HEK293 (cell line): ENCODE data around the gene TTC7B.

Experiments used
- CTCF ChIP-seq: fragments of 450-650 bp; formaldehyde crosslinking; IDR thresholded peaks from 2 replicates; pipeline ENCODE4 v1.5.1; 2016; ENCODE audit warnings: missing biosample characterization, missing genetic modification characterization
- HOXA7 ChIP-seq: sonication (generic); formaldehyde crosslinking; IDR thresholded peaks from 2 replicates; pipeline ENCODE4 v1.8.1; 2022; ENCODE audit warnings: missing genetic modification reagents, borderline replicate concordance
- SCRT1 ChIP-seq: fragments of 450-650 bp; formaldehyde crosslinking; IDR thresholded peaks from 2 replicates; pipeline ENCODE4 v1.5.1; 2016; ENCODE audit warnings: missing biosample characterization, missing genetic modification characterization, borderline replicate concordance
- ZBTB1 ChIP-seq: fragments of 450-650 bp; formaldehyde crosslinking; IDR thresholded peaks from 2 replicates; pipeline ENCODE4 v1.5.1; 2016; ENCODE audit warnings: missing biosample characterization, missing genetic modification characterization
- ZNF121 ChIP-seq: fragments of 450-650 bp; formaldehyde crosslinking; IDR thresholded peaks from 2 replicates; pipeline ENCODE4 v1.5.1; 2016; ENCODE audit warnings: missing biosample characterization, missing genetic modification characterization
- ZNF398 ChIP-seq: fragments of 450-650 bp; formaldehyde crosslinking; IDR thresholded peaks from 2 replicates; pipeline ENCODE4 v1.5.1; 2017; ENCODE audit warnings: missing biosample characterization, missing genetic modification characterization

- no peak for TF ChIP-seq ZNF121 (tag by site-specific recombination)
- TF ChIP-seq SCRT1 (tag by site-specific recombination) = no peak
- TF ChIP-seq ZNF398 = no peak
- TF ChIP-seq HOXA7 (CRISPR knock-in tag) = no peak
- no peak for TF ChIP-seq CTCF
- TF ChIP-seq ZBTB1 (tag by site-specific recombination) = no peak
These were observed 324.9 kb downstream of the TTC7B start for GRCh38 chr14:90491221-90491885.
